Esophagus (tissue), 2 donors: Measurements from ENCODE around the gene CDCP2. TPM values are rescaled to one million over a fixed set of nuclear protein-coding genes. Genes with fewer than 3 reads are reported as not detected.

ENCODE experiments used
- H3K27ac ChIP-seq, 2 donors: one replicate each; pipeline ENCODE4 v1.5.1; 2013; ENCODE audit warnings: low read depth in 2 of 2, mild to moderate bottlenecking in 2 of 2, inconsistent platforms in 1 of 2, low read length in 1 of 2, moderate library complexity in 1 of 2
- H3K27me3 ChIP-seq, 2 donors: one replicate each; pipeline ENCODE4 v1.6.1; 2013; ENCODE audit warnings: low read length in 2 of 2, control low read depth in 1 of 2, mild to moderate bottlenecking in 1 of 2; ENCODE audit not compliant: insufficient read depth in 2 of 2, control insufficient read depth in 1 of 2
- H3K36me3 ChIP-seq, 2 donors: one replicate each; pipeline ENCODE4 v1.6.1; 2013; ENCODE audit warnings: low read length in 1 of 2; ENCODE audit not compliant: control insufficient read depth in 2 of 2, insufficient read depth in 2 of 2
- H3K4me1 ChIP-seq, 2 donors: one replicate each; pipeline ENCODE4 v1.6.1; 2013; ENCODE audit warnings: low read length in 1 of 2; ENCODE audit not compliant: control insufficient read depth in 2 of 2, insufficient read depth in 2 of 2
- H3K4me3 ChIP-seq, 2 donors: one replicate each; pipeline ENCODE4 v1.5.1; 2013; ENCODE audit warnings: low read length in 2 of 2, mild to moderate bottlenecking in 2 of 2, low read depth in 1 of 2, moderate library complexity in 1 of 2
- H3K9me3 ChIP-seq, 2 donors: one replicate each; pipeline ENCODE4 v1.6.1; 2013; ENCODE audit warnings: mild to moderate bottlenecking in 2 of 2, low read depth in 1 of 2, low read length in 1 of 2, moderate library complexity in 1 of 2; ENCODE audit not compliant: control insufficient read depth in 2 of 2, insufficient read depth in 1 of 2
- WGBS, 2 donors: extraction: QIAGEN DNeasy Blood & Tissue Kit; methylation state at CpG; one replicate each; pipeline ENCODE4 v1.1.7; 2013; 5-methylcytosine and 5-hydroxymethylcytosine counted together
- polyA plus RNA-seq, 2 donors: library from polyadenylated mRNA; stranded (reverse); fragments of 200-250 nt; gene quantifications; one replicate each; pipeline ENCODE4 v1.2.3, GENCODE V29; 2013
- donor health status: healthy with polysubstance abuse.
- donor health status: Bipolar disorder and iron deficiency.

CDCP2 gene
- polyA plus RNA-seq, 2 donors, result 0.06 TPM; not detected in 1

DNA sequence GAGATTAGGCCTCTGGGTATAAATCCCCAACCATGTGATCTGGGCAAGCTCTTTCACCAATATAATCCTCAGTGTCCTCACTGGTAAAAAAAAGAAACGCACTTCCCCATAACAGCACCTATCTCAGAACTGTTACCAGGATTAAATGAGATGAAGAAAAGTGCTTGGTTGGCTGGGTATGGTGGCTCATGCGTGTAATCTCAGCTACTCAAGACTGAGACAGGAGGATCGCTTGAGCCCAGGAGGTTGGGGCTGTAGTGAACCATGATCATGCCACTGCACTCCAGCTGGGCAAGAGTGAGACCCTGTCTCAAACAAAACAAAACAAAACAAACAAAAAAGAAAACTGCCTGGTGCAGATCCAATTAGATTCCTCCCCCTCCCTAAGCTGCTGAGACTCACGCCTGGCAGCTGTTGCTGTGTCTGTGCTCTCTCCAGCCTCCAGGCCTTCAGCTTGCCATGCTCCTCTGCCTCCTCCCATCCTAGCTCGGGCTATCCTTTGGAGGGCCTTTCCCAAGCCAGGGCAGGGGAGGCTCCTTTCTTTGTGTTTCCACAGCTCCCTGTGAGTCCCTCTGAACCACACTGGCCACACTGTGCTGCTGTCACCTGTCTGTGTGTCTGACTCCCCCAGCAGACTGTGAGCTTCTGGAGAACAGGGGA lies 28.0 kb upstream of the CDCP2 start:
- WGBS, 2 donors, result 88 to 89% methylated on average over 5 of the region's 5 CpGs

GRCh38 chr1:54178296-54179070 lies 25.7 kb upstream of the CDCP2 start:
- Histone ChIP-seq H3K27ac (no peak overlapping the region), H3K9me3 (peaks cover 0 to 2% of the 10 kb centered on the region in 2 donors), H3K27me3 (no peaks in the 10 kb centered on the region), H3K36me3 (peaks cover 0 to 10% of the 10 kb centered on the region in 2 donors), H3K4me1 (no peaks in the 10 kb centered on the region), H3K4me3 (no peak overlapping the region)
- WGBS, 2 donors, result 81 to 90% methylated on average over 9 of the region's 9 CpGs

More for the DNA sequence above, 28.0 kb upstream of the CDCP2 start:
- no peak overlapping the region for H3K27ac ChIP-seq
- H3K4me1 ChIP-seq, result no peaks in the 10 kb centered on the region
- no peaks in the 10 kb centered on the region for H3K27me3 ChIP-seq
- peaks cover 0 to 2% of the 10 kb centered on the region in 2 donors for H3K9me3 ChIP-seq
- no peak overlapping the region for H3K4me3 ChIP-seq
- peaks cover 0 to 10% of the 10 kb centered on the region in 2 donors for H3K36me3 ChIP-seq

GRCh38 chr1:54177726-54178125 lies 24.9 kb upstream of the CDCP2 start:
- peaks cover 0 to 2% of the 10 kb centered on the region in 2 donors for H3K9me3 ChIP-seq
- H3K36me3 ChIP-seq, result peaks cover 0 to 10% of the 10 kb centered on the region in 2 donors
- no peak overlapping the region for H3K27ac ChIP-seq
- 89 to 92% methylated on average over 8 of the region's 8 CpGs for WGBS, 2 donors
- no peaks in the 10 kb centered on the region for H3K27me3 ChIP-seq
- no peaks in the 10 kb centered on the region for H3K4me1 ChIP-seq
- no peak overlapping the region for H3K4me3 ChIP-seq

- 91 to 96% methylated on average over 6 of the region's 6 CpGs for WGBS, 2 donors
- no peak overlapping the region for H3K27ac ChIP-seq
- H3K4me1 ChIP-seq, result no peaks in the 10 kb centered on the region
- no peaks in the 10 kb centered on the region for H3K27me3 ChIP-seq
- no peak overlapping the region for H3K4me3 ChIP-seq
- H3K9me3 ChIP-seq, result peaks cover 0 to 2% of the 10 kb centered on the region in 2 donors
- H3K36me3 ChIP-seq, result peaks cover 0 to 10% of the 10 kb centered on the region in 2 donors
Measured at GRCh38 chr1:54176621-54177327, 24.0 kb upstream of the CDCP2 start.

- Histone ChIP-seq H3K36me3 (peaks cover 0 to 3% of the 10 kb centered on the region in 2 donors), H3K4me3 (no peak overlapping the region), H3K27ac (no peak overlapping the region), H3K4me1 (no peaks in the 10 kb centered on the region), H3K27me3 (no peaks in the 10 kb centered on the region), H3K9me3 (peaks cover 0 to 2% of the 10 kb centered on the region in 2 donors)
- 92 to 94% methylated on average over 4 of the region's 4 CpGs for WGBS, 2 donors
Measured at GRCh38 chr1:54174106-54174505, 21.3 kb upstream of the CDCP2 start.

GRCh38 chr1:54173681-54174080 lies 20.9 kb upstream of the CDCP2 start:
- 68 to 74% methylated on average over 9 of the region's 9 CpGs for WGBS, 2 donors
- Histone ChIP-seq H3K4me3 (no peak overlapping the region), H3K36me3 (peaks cover 0 to 3% of the 10 kb centered on the region in 2 donors), H3K27me3 (no peaks in the 10 kb centered on the region), H3K4me1 (no peaks in the 10 kb centered on the region), H3K9me3 (peaks cover 0 to 2% of the 10 kb centered on the region in 2 donors), H3K27ac (no peak overlapping the region)

DNA sequence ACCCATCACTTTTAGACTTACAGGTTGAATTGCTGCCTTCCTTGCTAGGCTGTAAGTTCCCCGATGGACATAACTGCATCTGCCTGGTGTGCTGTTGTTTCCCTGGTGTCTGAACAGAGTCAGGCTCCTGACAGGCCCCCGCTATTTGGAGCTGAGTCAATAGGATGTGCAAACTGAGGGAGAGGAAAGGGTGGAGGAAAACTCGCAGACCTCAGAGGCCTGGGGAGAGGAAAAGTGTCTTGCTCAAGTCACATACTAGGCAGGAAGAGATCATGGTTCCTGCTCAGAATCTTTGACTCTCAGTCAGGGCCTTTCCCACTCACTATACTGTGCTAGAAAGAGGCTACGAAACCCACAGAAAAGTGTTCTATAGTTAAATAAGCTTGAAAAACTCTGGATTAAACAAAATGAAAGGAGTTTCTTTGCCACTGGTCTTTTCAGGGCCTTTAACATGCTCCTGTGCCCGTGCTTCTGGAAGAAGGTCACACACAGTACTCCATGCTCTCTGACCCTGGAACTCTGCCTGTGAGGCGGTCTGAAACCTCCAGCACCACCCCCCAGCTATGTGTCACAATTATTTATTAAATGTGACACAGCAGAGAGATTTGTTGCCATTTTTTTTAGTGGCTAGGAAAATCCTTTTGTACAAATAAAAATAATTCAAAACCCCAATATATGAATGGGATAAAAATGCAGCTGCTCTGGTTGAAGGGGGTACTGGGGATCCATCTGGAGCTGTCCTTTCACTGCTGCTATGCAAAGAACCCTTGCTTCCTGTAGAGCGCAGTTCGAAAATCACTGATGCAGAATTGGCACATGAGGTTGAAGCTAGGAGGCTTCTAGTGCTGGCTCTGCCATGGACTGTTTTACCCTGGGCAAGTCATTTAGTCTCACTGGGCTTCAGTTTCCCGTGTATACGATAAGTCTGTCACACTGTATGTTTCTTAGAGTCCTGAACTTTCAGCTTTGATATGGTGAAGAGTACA lies 20.1 kb upstream of the CDCP2 start:
- Histone ChIP-seq H3K27me3 (no peaks in the 10 kb centered on the region), H3K9me3 (no peaks in the 10 kb centered on the region), H3K4me1 (peaks cover 2 to 5% of the 10 kb centered on the region in 2 donors), H3K36me3 (peaks cover 0 to 3% of the 10 kb centered on the region in 2 donors), H3K4me3 (no peak overlapping the region), H3K27ac (no peak overlapping the region)
- 73 to 77% methylated on average over 10 of the region's 10 CpGs for WGBS, 2 donors

DNA sequence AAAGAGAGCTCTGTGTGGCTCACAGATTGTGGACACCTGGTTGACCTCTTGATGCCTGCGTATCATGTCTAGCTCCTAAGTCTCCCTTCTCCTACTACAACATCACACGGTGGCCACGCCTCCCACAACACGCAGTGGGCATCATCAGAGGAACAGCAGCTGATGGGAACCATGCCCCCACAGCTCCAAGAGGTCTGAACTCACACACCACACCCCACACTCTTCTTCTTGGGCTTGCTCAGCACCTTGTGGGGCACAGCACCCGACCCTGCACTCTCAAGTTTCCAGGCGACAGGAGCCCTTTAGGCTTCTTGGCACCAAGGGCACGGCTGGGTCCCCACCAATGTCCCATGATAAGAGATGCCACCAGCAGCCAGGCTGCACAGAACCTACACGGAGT lies 18.8 kb upstream of the CDCP2 start:
- no peak overlapping the region for H3K27ac ChIP-seq
- no peaks in the 10 kb centered on the region for H3K9me3 ChIP-seq
- peaks cover 2 to 10% of the 10 kb centered on the region in 2 donors for H3K4me1 ChIP-seq
- H3K27me3 ChIP-seq, result no peaks in the 10 kb centered on the region
- no peaks in the 10 kb centered on the region for H3K36me3 ChIP-seq
- H3K4me3 ChIP-seq, result no peak overlapping the region
- WGBS, 2 donors, result 92 to 94% methylated on average over 8 of the region's 8 CpGs

GRCh38 chr1:54171016-54171415 lies 18.2 kb upstream of the CDCP2 start:
- Histone ChIP-seq H3K4me3 (no peak overlapping the region), H3K36me3 (no peaks in the 10 kb centered on the region), H3K4me1 (peaks cover 2 to 10% of the 10 kb centered on the region in 2 donors), H3K27ac (no peak overlapping the region), H3K9me3 (no peaks in the 10 kb centered on the region), H3K27me3 (no peaks in the 10 kb centered on the region)
- 80 to 87% methylated on average over 8 of the region's 8 CpGs for WGBS, 2 donors
